CD4-positive, alpha-beta T cell (primary cell): Measurements from ENCODE around the gene PDLIM7. TPM values are rescaled to one million over a fixed set of nuclear protein-coding genes. Genes with fewer than 3 reads are reported as not detected.

Experiments
- ATAC-seq: fragments of 200-7000 bp; cut with Tn5 transposase; one replicate; pipeline ENCODE4 v1.10.0; 2022; ENCODE audit warnings: mild to moderate bottlenecking; ENCODE audit not compliant: poor library complexity
- CTCF ChIA-PET: fragments of 350-600 bp; sonication (Branson Sonifier 250); formaldehyde crosslinking; loops from one replicate; lab custom pipeline; 2021; ENCODE audit warnings: antibody characterized with exemption, inconsistent platforms; lab: Charles Lee
- POLR2A ChIA-PET: fragments of 350-600 bp; sonication (Branson Sonifier 250); formaldehyde crosslinking; loops from one replicate; lab custom pipeline; 2021; ENCODE audit warnings: antibody characterized with exemption, inconsistent platforms; lab: Charles Lee
- DNase-seq, 14 experiments: peaks; one replicate each; pipeline ENCODE4 v3.0.0-alpha.2; 2013 to 2020; ENCODE audit warnings: mixed read lengths in 2 of 14
- H3K27ac ChIP-seq, 2 donors: one replicate each; pipeline versions ENCODE4 v1.5.1 to v1.7.0; 2013; ENCODE audit warnings: low read length in 2 of 2, low read depth in 1 of 2, mild to moderate bottlenecking in 1 of 2
- H3K27me3 ChIP-seq, 2 experiments: 1 replicate in 1 of 2; 2 replicates in 1 of 2; pipeline versions ENCODE4 v1.6.1 to v1.7.0; 2013; ENCODE audit warnings: low read length in 2 of 2, control low read depth in 1 of 2, mild to moderate bottlenecking in 1 of 2, moderate library complexity in 1 of 2; ENCODE audit not compliant: insufficient read depth in 2 of 2, control insufficient read depth in 1 of 2
- H3K36me3 ChIP-seq: one replicate; pipeline ENCODE4 v1.6.1; 2013; ENCODE audit warnings: low read length, control low read depth; ENCODE audit not compliant: insufficient read depth
- H3K4me1 ChIP-seq: one replicate; pipeline ENCODE4 v1.6.1; 2013; ENCODE audit warnings: low read length, control low read depth; ENCODE audit not compliant: insufficient read depth
- H3K4me3 ChIP-seq: one replicate; pipeline ENCODE4 v1.5.1; 2013; ENCODE audit warnings: mild to moderate bottlenecking, low read length, moderate library complexity
- H3K9me3 ChIP-seq, 2 experiments: 1 replicate in 1 of 2; 2 replicates in 1 of 2; pipeline versions ENCODE4 v1.6.1 to v1.7.0; 2013; ENCODE audit warnings: low read length in 2 of 2, mild to moderate bottlenecking in 2 of 2, control low read depth in 1 of 2, moderate library complexity in 1 of 2; ENCODE audit not compliant: control insufficient read depth in 1 of 2, insufficient read depth in 1 of 2
- H3K27ac Mint-ChIP-seq: one replicate; pipeline ENCODE4 v1.8.0; 2020; ENCODE audit warnings: mixed read lengths
- H3K27me3 Mint-ChIP-seq: one replicate; pipeline ENCODE4 v1.8.0; 2021; ENCODE audit warnings: mixed read lengths
- H3K36me3 Mint-ChIP-seq: one replicate; pipeline ENCODE4 v1.8.0; 2021; ENCODE audit warnings: low read depth, mixed read lengths
- H3K4me1 Mint-ChIP-seq: one replicate; pipeline ENCODE4 v1.8.0; 2021; ENCODE audit warnings: low read depth, mixed read lengths
- H3K4me3 Mint-ChIP-seq: one replicate; pipeline ENCODE4 v1.8.0; 2020; ENCODE audit warnings: mild to moderate bottlenecking, mixed read lengths
- H3K9me3 Mint-ChIP-seq: one replicate; pipeline ENCODE4 v1.8.0; 2020; ENCODE audit warnings: mixed read lengths
- CTCF ChIP-seq: fragments of 200-600 bp; IDR thresholded peaks from one replicate; pipeline ENCODE4 v1.8.0; 2022; ENCODE audit warnings: antibody characterized with exemption, mild to moderate bottlenecking
- intact Hi-C, 2 experiments: fragments of 100-400 bp; cut with DNase I in 1 of 2; cut with micrococcal nuclease in 1 of 2; formaldehyde crosslinking; loops; one replicate each; pipeline versions ENCODE4 v1.15.1 to v1.9.0; 2023 to 2025; cut with DNase I, micrococcal nuclease
- total RNA-seq, 174 experiments: library from RNA in 2 of 174; stranded (reverse) in 2 of 174; gene quantifications; one replicate each; pipeline ENCODE4 v1.2.3 and lab custom pipeline; 2021 to 2026

PDLIM7 gene
- total RNA-seq, 2 experiments from 2014 or later, result 5.2 to 6.0 TPM

GRCh38 chr5:177434942-177435738 lies 62.3 kb downstream of the PDLIM7 start:
- POLR2A ChIA-PET, result interaction anchor here (1.2 to 12.6 kb wide), 4 partner anchors 8 to 29 kb away, joined by 4 to 661 read pairs (median 128); partner anchors contain the start of genes F12, GRK6 and PRR7
- Mint-ChIP-seq H3K36me3 (peaks cover 94% of the 10 kb centered on the region), H3K9me3 (no peaks in the 10 kb centered on the region), H3K27me3 (no peaks in the 10 kb centered on the region), H3K4me3 (peak overlapping the region; percentile 51), H3K4me1 (peaks cover 80% of the 10 kb centered on the region), H3K27ac (peak overlapping the region; percentile 93)
- CTCF ChIA-PET, result interaction anchor here (1.3 to 2.4 kb wide), 2 partner anchors 31 to 45 kb away, joined by 4 to 16 read pairs; no protein-coding TSS in a partner anchor
- Histone ChIP-seq H3K4me3 (no peak overlapping the region), H3K4me1 (peaks cover 100% of the 10 kb centered on the region), H3K9me3 (no peaks in the 10 kb centered on the region), H3K36me3 (peaks cover 95% of the 10 kb centered on the region), H3K27ac (peak overlapping the region; percentile 87 to 92), H3K27me3 (no peaks in the 10 kb centered on the region)
- no peak for TF ChIP-seq CTCF
- DNase-seq (peak in 1 of 14 experiments; percentile 7), ATAC-seq (no peak)
- intact Hi-C loops, result no loop called here

- intact Hi-C loops, result no loop called here
- TF ChIP-seq CTCF, result no peak
- no peaks in the 10 kb centered on the region for H3K9me3 ChIP-seq
- Mint-ChIP-seq H3K27ac (peak overlapping the region; percentile 93), H3K4me3 (peak overlapping the region; percentile 86), H3K9me3 (no peaks in the 10 kb centered on the region), H3K4me1 (peaks cover 80% of the 10 kb centered on the region), H3K36me3 (peaks cover 94% of the 10 kb centered on the region), H3K27me3 (no peaks in the 10 kb centered on the region)
- CTCF ChIA-PET, result interaction anchor here (1.3 to 2.4 kb wide), 2 partner anchors 31 to 44 kb away, joined by 4 to 16 read pairs; no protein-coding TSS in a partner anchor
- ATAC-seq (peak; percentile 48), DNase-seq (peak in 9 of 14 experiments; percentile 31 to 72 (median 52))
- POLR2A ChIA-PET, result interaction anchor here (0.7 to 12.6 kb wide), 5 partner anchors 8 to 29 kb away, joined by 3 to 661 read pairs (median 6); partner anchors contain the start of genes F12, GRK6 and PRR7
- peaks cover 90% of the 10 kb centered on the region for H3K36me3 ChIP-seq
- H3K27me3 ChIP-seq, result no peaks in the 10 kb centered on the region
- no peak overlapping the region for H3K4me3 ChIP-seq
- H3K27ac ChIP-seq, result peak overlapping the region; percentile 87 to 92
- H3K4me1 ChIP-seq, result peaks cover 100% of the 10 kb centered on the region
Measured at GRCh38 chr5:177434437-177434836, 63.0 kb downstream of the PDLIM7 start.

- Mint-ChIP-seq H3K36me3 (peaks cover 94% of the 10 kb centered on the region), H3K4me3 (peak overlapping the region; percentile 86), H3K27me3 (no peaks in the 10 kb centered on the region), H3K4me1 (peaks cover 80% of the 10 kb centered on the region), H3K9me3 (no peaks in the 10 kb centered on the region), H3K27ac (peak overlapping the region; percentile 93)
- Histone ChIP-seq H3K9me3 (no peaks in the 10 kb centered on the region), H3K4me3 (no peak overlapping the region), H3K27me3 (no peaks in the 10 kb centered on the region), H3K27ac (peak overlapping the region; percentile 87 to 92), H3K36me3 (peaks cover 87% of the 10 kb centered on the region), H3K4me1 (peaks cover 100% of the 10 kb centered on the region)
- ATAC-seq (no peak), DNase-seq (peak in 1 of 14 experiments; percentile 26)
- intact Hi-C loops, result no loop called here
- ChIA-PET POLR2A (interaction anchor here (0.7 to 12.6 kb wide), 7 partner anchors 8 to 44 kb away, joined by 3 to 661 read pairs (median 15); partner anchors contain the start of genes F12, GRK6 and PRR7), CTCF (interaction anchor here (1.3 to 9.3 kb wide), 3 partner anchors 21 to 43 kb away, joined by 4 to 82 read pairs (median 16); no protein-coding TSS in a partner anchor)
- no peak for TF ChIP-seq CTCF
Measured at GRCh38 chr5:177433658-177434217, 63.7 kb downstream of the PDLIM7 start.

Other genes starting within 250 kb of the PDLIM7 start
- gene RAB24, start 193.9 kb downstream of the PDLIM7 start, total RNA-seq, result 10 to 100 TPM; 17.0 to 18.0 TPM
- gene PRELID1, start 193.8 kb downstream of the PDLIM7 start, total RNA-seq, result 10 to 100 TPM; 33.1 to 35.0 TPM
- gene MXD3, start 185.7 kb downstream of the PDLIM7 start, total RNA-seq, result 1 to 10 TPM; 5.8 to 7.5 TPM
- gene LMAN2, start 145.9 kb downstream of the PDLIM7 start, total RNA-seq, result 10 to 100 TPM; 54.5 to 55.6 TPM
- 10 to 100 TPM; 34.7 to 35.3 TPM for gene RGS14, start 139.7 kb downstream of the PDLIM7 start, total RNA-seq
- gene SLC34A1, start 113.2 kb downstream of the PDLIM7 start, total RNA-seq, result not detected
- gene PFN3, start 96.9 kb downstream of the PDLIM7 start, total RNA-seq, result not detected
- under 1 TPM; 0.20 to 0.60 TPM for gene F12, start 88.0 kb downstream of the PDLIM7 start, total RNA-seq
- gene GRK6, start 70.9 kb downstream of the PDLIM7 start, total RNA-seq, result 100 to 1,000 TPM; 186 to 192 TPM
- 10 to 100 TPM; 23.3 to 23.5 TPM for gene PRR7, start 50.8 kb downstream of the PDLIM7 start, total RNA-seq
- gene DBN1, start 24.0 kb downstream of the PDLIM7 start, total RNA-seq, result 1 to 10 TPM; 1.8 to 2.5 TPM
- 1 to 10 TPM; 1.3 to 1.4 TPM for gene DOK3, start 12.2 kb upstream of the PDLIM7 start, total RNA-seq
- 10 to 100 TPM; 49.6 to 49.7 TPM for gene DDX41, start 19.4 kb upstream of the PDLIM7 start, total RNA-seq
- 100 to 1,000 TPM; 150 to 155 TPM for gene FAM193B, start 57.0 kb upstream of the PDLIM7 start, total RNA-seq
- 10 to 100 TPM; 42.7 to 47.8 TPM for gene TMED9, start 94.6 kb upstream of the PDLIM7 start, total RNA-seq
- 10 to 100 TPM; 31.1 to 33.8 TPM for gene B4GALT7, start 102.5 kb upstream of the PDLIM7 start, total RNA-seq